Liver (tissue), 9 donors: ENCODE measurements around the gene F7. TPM values are rescaled to one million over a fixed set of nuclear protein-coding genes. Genes with fewer than 3 reads are reported as not detected.

Experiments
- DNase-seq: peaks from one replicate; pipeline ENCODE4 v3.0.0-alpha.2; 2017; ENCODE audit warnings: low spot score
- H3K27ac ChIP-seq, 2 donors: one replicate each; pipeline ENCODE4 v1.7.0; 2013; ENCODE audit warnings: inconsistent platforms in 2 of 2, low read length in 2 of 2, control low read depth in 1 of 2, low read depth in 1 of 2, mild to moderate bottlenecking in 1 of 2
- H3K27me3 ChIP-seq, 4 donors: one replicate each; pipeline versions ENCODE4 v1.6.1 to v1.7.0; 2013; ENCODE audit warnings: low read length in 3 of 4, inconsistent platforms in 1 of 4, mild to moderate bottlenecking in 1 of 4, moderate library complexity in 1 of 4; ENCODE audit not compliant: control insufficient read depth in 4 of 4, insufficient read depth in 4 of 4
- H3K36me3 ChIP-seq, 4 donors: one replicate each; pipeline versions ENCODE4 v1.6.1 to v1.7.0; 2013; ENCODE audit warnings: low read length in 3 of 4, mild to moderate bottlenecking in 3 of 4, low read depth in 1 of 4, moderate library complexity in 1 of 4; ENCODE audit not compliant: control insufficient read depth in 4 of 4, insufficient read depth in 3 of 4
- H3K4me1 ChIP-seq, 4 donors: one replicate each; pipeline versions ENCODE4 v1.6.1 to v1.7.0; 2013; ENCODE audit warnings: low read length in 3 of 4, mild to moderate bottlenecking in 3 of 4, moderate library complexity in 1 of 4; ENCODE audit not compliant: control insufficient read depth in 4 of 4, insufficient read depth in 4 of 4
- H3K4me3 ChIP-seq, 3 donors: one replicate each; pipeline versions ENCODE4 v1.6.1 to v1.7.0; 2013; ENCODE audit warnings: low read length in 3 of 3, control low read depth in 1 of 3, low read depth in 1 of 3, mild to moderate bottlenecking in 1 of 3
- H3K9ac ChIP-seq, 2 donors: one replicate each; pipeline ENCODE4 v1.7.0; 2013; ENCODE audit warnings: low read length in 2 of 2, mild to moderate bottlenecking in 2 of 2, moderate library complexity in 2 of 2, control low read depth in 1 of 2, low read depth in 1 of 2
- H3K9me3 ChIP-seq, 4 donors: one replicate each; pipeline versions ENCODE4 v1.6.1 to v1.7.0; 2013; ENCODE audit warnings: low read length in 3 of 4; ENCODE audit not compliant: control insufficient read depth in 4 of 4
- EGR1 ChIP-seq, 2 donors: IDR thresholded peaks; 2 replicates each; pipeline ENCODE4 v1.6.1; 2016 to 2018; ENCODE audit warnings: antibody characterized with exemption in 2 of 2, low read depth in 2 of 2
- FOXA1 ChIP-seq: IDR thresholded peaks from 2 replicates; pipeline ENCODE4 v1.6.1; 2016; ENCODE audit warnings: antibody characterized with exemption
- FOXA2 ChIP-seq: IDR thresholded peaks from 2 replicates; pipeline ENCODE4 v1.6.1; 2016; ENCODE audit warnings: antibody characterized with exemption
- GABPA ChIP-seq, 2 donors: IDR thresholded peaks in 1 of 2; conservative IDR thresholded peaks in 1 of 2; 2 replicates each; pipeline ENCODE4 v1.6.1; 2016; ENCODE audit warnings: antibody characterized with exemption in 2 of 2, mild to moderate bottlenecking in 1 of 2, moderate library complexity in 1 of 2
- HNF4A ChIP-seq, 2 donors: conservative IDR thresholded peaks; 2 replicates each; pipeline ENCODE4 v1.6.1; 2016; ENCODE audit warnings: antibody characterized with exemption in 2 of 2, mild to moderate bottlenecking in 2 of 2
- HNF4G ChIP-seq: IDR thresholded peaks from 2 replicates; pipeline ENCODE4 v1.6.1; 2016; ENCODE audit warnings: antibody characterized with exemption
- JUND ChIP-seq, 2 donors: IDR thresholded peaks; 2 replicates each; pipeline ENCODE4 v1.6.1; 2016; ENCODE audit warnings: antibody characterized with exemption in 2 of 2
- NR2F2 ChIP-seq: IDR thresholded peaks from 2 replicates; pipeline ENCODE4 v1.6.1; 2016; ENCODE audit warnings: antibody characterized with exemption
- RAD21 ChIP-seq, 2 donors: IDR thresholded peaks; 2 replicates each; pipeline ENCODE4 v1.6.1; 2016; ENCODE audit warnings: antibody characterized with exemption in 2 of 2, mild to moderate bottlenecking in 2 of 2
- REST ChIP-seq: IDR thresholded peaks from 2 replicates; pipeline ENCODE4 v1.6.1; 2016; ENCODE audit warnings: antibody characterized with exemption, mild to moderate bottlenecking
- RXRA ChIP-seq, 2 donors: IDR thresholded peaks; 2 replicates each; pipeline ENCODE4 v1.6.1; 2017 to 2018; ENCODE audit warnings: antibody characterized with exemption in 2 of 2, mild to moderate bottlenecking in 1 of 2
- SP1 ChIP-seq: IDR thresholded peaks from 2 replicates; pipeline ENCODE4 v1.6.1; 2018; ENCODE audit warnings: antibody characterized with exemption, mild to moderate bottlenecking
- TAF1 ChIP-seq: conservative IDR thresholded peaks from 2 replicates; pipeline ENCODE4 v1.6.1; 2016; ENCODE audit warnings: antibody characterized with exemption, mild to moderate bottlenecking
- YY1 ChIP-seq: IDR thresholded peaks from 2 replicates; pipeline ENCODE4 v1.6.1; 2016; ENCODE audit warnings: antibody characterized with exemption, mild to moderate bottlenecking
- ZBTB33 ChIP-seq: IDR thresholded peaks from 2 replicates; pipeline ENCODE4 v1.6.1; 2016; ENCODE audit warnings: antibody characterized with exemption
- WGBS: extraction: QIAGEN DNeasy Blood & Tissue Kit; methylation state at CpG from one replicate; pipeline ENCODE4 v1.1.7; 2013; 5-methylcytosine and 5-hydroxymethylcytosine counted together
- polyA plus RNA-seq, 2 donors: library from polyadenylated mRNA; stranded (reverse) in 1 of 2; unstranded in 1 of 2; fragments of 200-250 nt in 1 of 2; fragments of >200 nt in 1 of 2; fragmentation: Nextera tagmentation in 1 of 2; extraction: Ambion mirVana in 1 of 2; gene quantifications; one replicate each; pipeline versions ENCODE4 v1.2.1 to v1.2.3, GENCODE V29; 2013 to 2015
- total RNA-seq, 2 donors: library from RNA; depleted of rRNA; stranded (reverse); fragments of >200 nt; gene quantifications; one replicate each; pipeline ENCODE4 v1.2.3, GENCODE V29; 2014
- TF ChIP-seq, protein P1 (sequence below): fragments of 150-350 bp; IDR thresholded peaks from 2 replicates; pipeline ENCODE4 v1.5.1; 2017; ENCODE audit warnings: improper control_type of control experiment, low read depth, low read length; ENCODE audit not compliant: missing input control
- TF ChIP-seq, protein P2 (sequence below): IDR thresholded peaks from 2 replicates; pipeline ENCODE4 v1.6.1; 2016; ENCODE audit warnings: antibody characterized with exemption
- TF ChIP-seq, protein P3 (sequence below): IDR thresholded peaks from 2 replicates; pipeline ENCODE4 v1.6.1; 2016; ENCODE audit warnings: antibody characterized with exemption
- donor health status: healthy.
- donor health status: healthy.
- donor health status: healthy.
- donor health status: healthy.
- donor health status: healthy.

F7 gene
- total and polyA plus RNA-seq, 4 donors: 46.6 to 92.6 (median 66.2) TPM

DNA sequence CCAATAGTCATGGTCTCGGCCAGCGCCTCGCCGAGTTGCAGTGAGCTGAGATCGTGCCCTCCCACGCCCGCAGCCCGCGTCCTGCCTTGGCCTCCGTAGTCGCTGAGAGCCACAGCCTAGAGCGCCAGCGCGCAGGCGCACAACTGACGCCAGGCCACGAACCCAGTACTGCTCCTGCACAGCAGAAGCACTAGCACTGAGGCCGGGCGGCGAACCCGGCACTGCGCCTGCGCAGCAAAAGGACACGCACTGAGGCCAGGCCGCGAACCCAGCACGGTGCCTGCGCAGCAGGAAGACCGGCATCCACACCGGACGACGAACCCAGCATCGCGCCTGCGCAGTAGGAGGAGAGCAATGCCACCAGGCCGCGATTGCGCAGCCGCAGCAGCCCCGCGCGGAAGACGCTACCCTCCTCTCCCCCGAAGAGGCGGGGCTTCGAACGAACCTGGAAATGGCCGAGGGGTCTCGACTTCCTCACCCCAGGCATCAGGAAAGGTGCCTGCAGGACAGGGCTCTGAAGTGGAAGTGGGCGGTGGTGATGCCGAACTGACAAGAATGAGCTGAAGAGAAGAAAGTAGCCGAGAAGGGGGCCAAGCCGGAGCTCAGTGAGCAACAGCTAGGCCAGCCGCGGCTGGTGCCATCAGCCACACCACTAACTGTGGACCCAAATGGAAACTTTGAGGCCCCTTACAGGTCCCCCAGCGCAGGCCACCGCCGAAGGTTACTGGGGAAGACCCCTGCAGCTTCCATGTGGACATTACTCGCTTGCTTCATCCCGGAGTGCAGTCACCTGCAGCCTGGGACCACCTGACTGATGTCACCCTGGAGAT is 24.5 kb downstream of the F7 start:
- Histone ChIP-seq H3K27me3 (no peaks in the 10 kb centered on the region), H3K9ac (no peak overlapping the region), H3K4me1 (no peaks in the 10 kb centered on the region), H3K9me3 (no peaks in the 10 kb centered on the region), H3K36me3 (peaks cover 0 to 21% (median 7%) of the 10 kb centered on the region in 4 donors), H3K27ac (no peak overlapping the region), H3K4me3 (no peak overlapping the region)
- DNase-seq: peak; percentile 43
- TF ChIP-seq, protein P1, sequence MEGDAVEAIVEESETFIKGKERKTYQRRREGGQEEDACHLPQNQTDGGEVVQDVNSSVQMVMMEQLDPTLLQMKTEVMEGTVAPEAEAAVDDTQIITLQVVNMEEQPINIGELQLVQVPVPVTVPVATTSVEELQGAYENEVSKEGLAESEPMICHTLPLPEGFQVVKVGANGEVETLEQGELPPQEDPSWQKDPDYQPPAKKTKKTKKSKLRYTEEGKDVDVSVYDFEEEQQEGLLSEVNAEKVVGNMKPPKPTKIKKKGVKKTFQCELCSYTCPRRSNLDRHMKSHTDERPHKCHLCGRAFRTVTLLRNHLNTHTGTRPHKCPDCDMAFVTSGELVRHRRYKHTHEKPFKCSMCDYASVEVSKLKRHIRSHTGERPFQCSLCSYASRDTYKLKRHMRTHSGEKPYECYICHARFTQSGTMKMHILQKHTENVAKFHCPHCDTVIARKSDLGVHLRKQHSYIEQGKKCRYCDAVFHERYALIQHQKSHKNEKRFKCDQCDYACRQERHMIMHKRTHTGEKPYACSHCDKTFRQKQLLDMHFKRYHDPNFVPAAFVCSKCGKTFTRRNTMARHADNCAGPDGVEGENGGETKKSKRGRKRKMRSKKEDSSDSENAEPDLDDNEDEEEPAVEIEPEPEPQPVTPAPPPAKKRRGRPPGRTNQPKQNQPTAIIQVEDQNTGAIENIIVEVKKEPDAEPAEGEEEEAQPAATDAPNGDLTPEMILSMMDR: no peak
- TF ChIP-seq HNF4G (no peak), NR2F2 (no peak), YY1 (no peak), REST (no peak), FOXA1 (no peak), EGR1 (IDR thresholded peaks at IDR 0.05; ENCODE audit: low read depth in 2 of 2) (no peak), FOXA2 (no peak), SP1 (no peak), TAF1 (no peak), JUND (IDR thresholded peaks at IDR 0.05) (no peak), GABPA (IDR thresholded peaks at IDR 0.05 in 1 of 2, conservative IDR thresholded peaks at IDR 0.05 in 1 of 2) (no peak), HNF4A (conservative IDR thresholded peaks at IDR 0.05) (no peak), RAD21 (IDR thresholded peaks at IDR 0.05) (no peak), ZBTB33 (no peak), RXRA (IDR thresholded peaks at IDR 0.05) (no peak)
- TF ChIP-seq, protein P2, sequence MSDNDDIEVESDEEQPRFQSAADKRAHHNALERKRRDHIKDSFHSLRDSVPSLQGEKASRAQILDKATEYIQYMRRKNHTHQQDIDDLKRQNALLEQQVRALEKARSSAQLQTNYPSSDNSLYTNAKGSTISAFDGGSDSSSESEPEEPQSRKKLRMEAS: no peak
- TF ChIP-seq, protein P3, sequence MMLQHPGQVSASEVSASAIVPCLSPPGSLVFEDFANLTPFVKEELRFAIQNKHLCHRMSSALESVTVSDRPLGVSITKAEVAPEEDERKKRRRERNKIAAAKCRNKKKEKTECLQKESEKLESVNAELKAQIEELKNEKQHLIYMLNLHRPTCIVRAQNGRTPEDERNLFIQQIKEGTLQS: no peak
- 79% methylated on average over 60 of the region's 60 CpGs for WGBS
